ENCODE data around the gene IL1R2.

Gene IL1R2

DNA sequence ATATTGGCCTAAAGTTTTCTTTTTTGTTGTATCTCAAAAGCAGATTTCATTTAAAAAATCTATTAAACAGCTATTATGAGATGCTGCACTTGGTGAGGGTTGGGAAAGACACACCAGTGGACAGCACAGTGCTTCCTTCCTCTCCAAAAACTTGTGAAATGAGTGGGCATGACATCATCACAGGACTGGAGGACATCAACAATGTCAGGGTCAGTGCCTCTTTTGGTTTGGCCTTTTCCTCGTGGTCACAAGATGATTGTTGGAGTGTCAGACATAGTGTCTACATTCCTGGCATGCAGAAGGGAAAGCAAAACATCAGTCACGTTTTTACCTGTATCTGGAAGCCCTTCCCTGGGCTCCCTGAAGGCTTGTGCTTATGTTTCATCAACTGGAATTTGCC lies 49.6 kb downstream of the IL1R2 start:
- Histone ChIP-seq H3K9me3 (ENCODE audit: control insufficient read depth, insufficient read depth, low read length) (no peaks in the 10 kb centered on the region), H3F3A (ENCODE audit: control insufficient read depth, insufficient read depth) (no peaks in the 10 kb centered on the region), H3K27ac (ENCODE audit: low read depth, low read length) (no peak overlapping the region), H3K4me3 (ENCODE audit: low read length) (no peak overlapping the region), H3K9me2 (replicated peaks; ENCODE audit: control insufficient read depth, low read length) (no peaks in the 10 kb centered on the region), H3K4me1 (ENCODE audit: control insufficient read depth, low read length) (no peaks in the 10 kb centered on the region), H3K36me3 (ENCODE audit: control insufficient read depth, low read length) (no peaks in the 10 kb centered on the region), H3K27me3 (ENCODE audit: control insufficient read depth, low read length) (no peaks in the 10 kb centered on the region; the same call in 1 of the 2 replicates), H3K79me2 (ENCODE audit: control insufficient read depth, low read length) (no peaks in the 10 kb centered on the region), H3K4me2 (ENCODE audit: low read length) (no peak overlapping the region), H4K20me1 (ENCODE audit: control insufficient read depth, insufficient read depth, low read depth, low read length) (no peaks in the 10 kb centered on the region)
- TF ChIP-seq, protein P1, sequence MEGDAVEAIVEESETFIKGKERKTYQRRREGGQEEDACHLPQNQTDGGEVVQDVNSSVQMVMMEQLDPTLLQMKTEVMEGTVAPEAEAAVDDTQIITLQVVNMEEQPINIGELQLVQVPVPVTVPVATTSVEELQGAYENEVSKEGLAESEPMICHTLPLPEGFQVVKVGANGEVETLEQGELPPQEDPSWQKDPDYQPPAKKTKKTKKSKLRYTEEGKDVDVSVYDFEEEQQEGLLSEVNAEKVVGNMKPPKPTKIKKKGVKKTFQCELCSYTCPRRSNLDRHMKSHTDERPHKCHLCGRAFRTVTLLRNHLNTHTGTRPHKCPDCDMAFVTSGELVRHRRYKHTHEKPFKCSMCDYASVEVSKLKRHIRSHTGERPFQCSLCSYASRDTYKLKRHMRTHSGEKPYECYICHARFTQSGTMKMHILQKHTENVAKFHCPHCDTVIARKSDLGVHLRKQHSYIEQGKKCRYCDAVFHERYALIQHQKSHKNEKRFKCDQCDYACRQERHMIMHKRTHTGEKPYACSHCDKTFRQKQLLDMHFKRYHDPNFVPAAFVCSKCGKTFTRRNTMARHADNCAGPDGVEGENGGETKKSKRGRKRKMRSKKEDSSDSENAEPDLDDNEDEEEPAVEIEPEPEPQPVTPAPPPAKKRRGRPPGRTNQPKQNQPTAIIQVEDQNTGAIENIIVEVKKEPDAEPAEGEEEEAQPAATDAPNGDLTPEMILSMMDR (IDR thresholded peaks at IDR 0.05; ENCODE audit: low read depth, low read length, poor library complexity, severe bottlenecking) = no peak
- TF ChIP-seq EZH2phosphoT487 (IDR thresholded peaks at IDR 0.05; ENCODE audit: borderline replicate concordance, low read length) = no peak

DNA sequence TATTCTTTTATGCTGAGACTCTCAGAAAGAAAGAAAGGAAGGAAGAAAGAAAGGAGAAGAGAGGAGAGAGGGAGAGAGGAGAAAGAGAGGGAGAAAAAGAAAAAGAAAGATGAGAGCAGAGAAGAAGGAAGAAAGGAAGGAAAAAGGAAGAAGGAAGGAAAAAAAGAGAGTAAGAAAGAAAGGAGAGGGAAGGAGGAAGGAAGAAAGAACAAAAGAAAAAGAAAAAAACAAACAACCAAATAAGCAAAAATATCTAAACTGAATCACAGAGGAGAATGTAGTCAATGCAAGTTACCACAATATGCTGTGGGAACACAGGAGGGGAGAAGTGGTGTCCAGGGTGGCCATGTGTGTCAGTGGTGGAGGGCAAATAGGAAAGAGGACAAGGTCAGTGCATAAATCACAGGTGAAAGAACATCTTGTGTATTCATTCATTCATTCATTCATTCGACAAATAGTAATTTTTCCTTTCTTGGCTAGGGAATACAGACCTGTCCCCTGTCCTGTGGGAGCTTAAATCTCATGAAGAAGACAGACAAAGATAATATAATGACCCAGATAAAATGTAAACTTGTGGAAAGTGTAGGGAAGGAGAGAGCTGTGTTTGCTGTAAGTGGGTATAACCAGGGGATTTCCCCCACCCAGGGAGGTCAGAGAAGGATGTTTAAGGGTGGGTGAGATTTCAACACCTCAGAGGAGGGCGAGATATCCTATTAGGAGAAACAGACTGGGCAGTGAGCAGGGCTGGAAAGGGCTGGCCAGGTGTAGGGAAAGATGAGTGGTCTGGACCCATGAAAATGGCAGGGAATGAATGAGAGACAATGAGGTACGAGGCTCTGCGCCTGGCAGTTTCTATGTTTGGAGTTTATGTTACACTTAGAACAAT lies 50.7 kb downstream of the IL1R2 start:
- Histone ChIP-seq H3K79me2 (ENCODE audit: control insufficient read depth, low read length) (no peaks in the 10 kb centered on the region), H3K4me2 (ENCODE audit: low read length) (no peak overlapping the region), H3F3A (ENCODE audit: control insufficient read depth, insufficient read depth) (no peaks in the 10 kb centered on the region), H3K9me2 (replicated peaks; ENCODE audit: control insufficient read depth, low read length) (no peaks in the 10 kb centered on the region), H3K4me3 (ENCODE audit: low read length) (no peak overlapping the region), H4K20me1 (ENCODE audit: control insufficient read depth, insufficient read depth, low read depth, low read length) (no peaks in the 10 kb centered on the region), H3K27ac (ENCODE audit: low read depth, low read length) (no peak overlapping the region), H3K36me3 (ENCODE audit: control insufficient read depth, low read length) (no peaks in the 10 kb centered on the region), H3K9me3 (ENCODE audit: control insufficient read depth, insufficient read depth, low read length) (no peaks in the 10 kb centered on the region), H3K4me1 (ENCODE audit: control insufficient read depth, low read length) (no peaks in the 10 kb centered on the region), H3K27me3 (ENCODE audit: control insufficient read depth, low read length) (peaks cover 6% of the 10 kb centered on the region; the same call in 1 of the 2 replicates)
- no peak for TF ChIP-seq EZH2phosphoT487 (IDR thresholded peaks at IDR 0.05; ENCODE audit: borderline replicate concordance, low read length)
- TF ChIP-seq, protein P1 (IDR thresholded peaks at IDR 0.05; ENCODE audit: low read depth, low read length, poor library complexity, severe bottlenecking) = no peak

GRCh38 chr2:102043560-102043959 lies 51.8 kb downstream of the IL1R2 start:
- Histone ChIP-seq H3K9me2 (replicated peaks; ENCODE audit: control insufficient read depth, low read length) (no peaks in the 10 kb centered on the region), H3K27me3 (ENCODE audit: control insufficient read depth, low read length) (peaks cover 6% of the 10 kb centered on the region; the same call in 1 of the 2 replicates), H3K79me2 (ENCODE audit: control insufficient read depth, low read length) (no peaks in the 10 kb centered on the region), H3K4me1 (ENCODE audit: control insufficient read depth, low read length) (no peaks in the 10 kb centered on the region), H3K36me3 (ENCODE audit: control insufficient read depth, low read length) (no peaks in the 10 kb centered on the region), H3K4me2 (ENCODE audit: low read length) (no peak overlapping the region), H3F3A (ENCODE audit: control insufficient read depth, insufficient read depth) (no peaks in the 10 kb centered on the region), H3K4me3 (ENCODE audit: low read length) (no peak overlapping the region), H4K20me1 (ENCODE audit: control insufficient read depth, insufficient read depth, low read depth, low read length) (no peaks in the 10 kb centered on the region), H3K27ac (ENCODE audit: low read depth, low read length) (no peak overlapping the region), H3K9me3 (ENCODE audit: control insufficient read depth, insufficient read depth, low read length) (no peaks in the 10 kb centered on the region)
- TF ChIP-seq, protein P1 (IDR thresholded peaks at IDR 0.05; ENCODE audit: low read depth, low read length, poor library complexity, severe bottlenecking) = no peak
- TF ChIP-seq EZH2phosphoT487 (IDR thresholded peaks at IDR 0.05; ENCODE audit: borderline replicate concordance, low read length) = no peak
